GM10847 (cell line): Measurements from ENCODE around the gene COQ8B.
A peak's percentile ranks its signal among the peaks of the same experiment; 100 is the strongest.

ENCODE experiments used
- POLR2A ChIP-seq: IDR thresholded peaks from 2 replicates; pipeline ENCODE4 v1.6.1; 2011; ENCODE audit not compliant: insufficient read length; ENCODE audit errors: extremely low read depth

COQ8B gene

DNA sequence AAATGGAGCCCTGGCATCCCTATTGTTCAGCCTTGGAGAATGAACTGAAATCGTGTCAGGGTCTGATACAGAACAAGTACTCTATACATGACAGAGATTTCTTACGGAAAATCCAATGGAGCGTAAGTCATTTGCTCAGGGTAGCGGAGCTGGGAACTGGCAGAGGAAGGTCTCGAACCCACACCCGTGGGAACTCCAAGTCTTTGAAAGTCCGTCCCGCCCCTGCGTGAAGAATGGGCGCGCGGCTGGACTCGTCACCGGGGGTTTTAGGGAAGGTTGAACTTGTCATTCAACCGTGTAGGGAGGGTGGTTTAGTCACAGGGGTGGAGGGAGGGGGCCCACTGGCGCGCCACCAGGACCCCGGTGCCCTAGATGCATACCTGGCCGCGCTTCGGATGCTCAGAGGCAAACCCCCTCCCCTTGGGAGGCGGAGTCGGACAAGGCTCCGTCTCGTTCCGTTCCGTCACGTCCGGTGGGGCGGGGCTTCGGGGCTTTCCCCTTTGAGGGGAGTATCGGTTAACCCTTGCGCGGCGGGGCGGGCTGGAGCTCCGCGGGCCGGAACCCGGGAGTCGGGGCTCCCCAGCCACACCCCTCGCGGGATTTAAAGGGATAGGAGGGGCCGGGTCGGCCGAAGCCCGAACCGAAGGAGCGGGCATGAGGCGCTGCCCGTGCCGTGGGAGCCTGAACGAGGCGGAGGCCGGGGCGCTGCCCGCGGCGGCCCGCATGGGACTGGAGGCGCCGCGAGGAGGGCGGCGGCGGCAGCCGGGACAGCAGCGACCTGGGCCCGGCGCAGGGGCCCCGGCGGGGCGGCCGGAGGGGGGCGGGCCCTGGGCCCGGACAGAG, at the start of gene COQ8B, which contains the start of gene ITPKC:
Gene COQ8B (minus strand): TSS at position 405 of the 843 bp plus-strand sequence. CDS start 2,254 bp downstream, outside the sequence.
Gene ITPKC (plus strand): TSS at position 631 of the 843 bp plus-strand sequence. CDS start 24 bp downstream, at position 655.
- TF ChIP-seq POLR2A = peak; percentile 39

DNA sequence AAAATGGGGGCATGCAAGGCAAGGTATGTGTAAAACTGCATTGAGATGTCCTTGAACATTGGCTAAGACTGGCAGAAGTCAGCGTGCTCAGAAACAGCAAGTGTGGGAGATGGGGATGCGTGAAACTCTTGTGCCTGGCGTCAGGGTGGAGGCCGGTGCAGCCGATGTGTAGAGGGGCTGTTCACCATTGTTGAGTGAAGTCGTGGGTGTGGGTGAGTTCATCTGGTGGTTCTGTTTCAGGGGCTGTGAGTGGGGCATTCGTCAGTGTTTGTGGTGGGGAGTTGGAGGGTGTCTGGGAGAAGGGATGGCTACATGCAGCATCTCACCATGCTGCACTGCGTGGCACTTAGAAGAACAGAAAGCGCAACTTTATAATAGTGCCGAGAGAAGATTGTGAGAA, 47.3 kb upstream of the COQ8B start:
- no peak for TF ChIP-seq POLR2A

DNA sequence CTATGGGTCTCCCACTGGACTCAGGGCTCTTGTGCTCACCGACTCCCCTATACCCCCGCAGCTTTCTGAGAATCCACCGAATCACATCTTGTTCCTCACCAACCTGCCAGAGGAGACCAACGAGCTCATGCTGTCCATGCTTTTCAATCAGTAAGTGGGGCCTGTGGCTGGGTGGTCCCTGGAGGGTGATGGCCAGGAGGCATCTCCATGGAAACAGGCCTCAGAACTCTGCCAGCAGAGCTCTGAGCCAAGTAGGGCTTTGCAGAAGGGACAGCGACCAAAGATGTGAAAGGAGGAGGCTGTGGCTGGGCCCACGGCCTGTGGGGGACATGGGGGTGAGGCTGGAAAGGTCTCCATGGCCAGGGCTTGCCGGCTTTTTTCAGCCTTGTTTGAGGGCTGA, 46.8 kb upstream of the COQ8B start:
- no peak for TF ChIP-seq POLR2A

DNA sequence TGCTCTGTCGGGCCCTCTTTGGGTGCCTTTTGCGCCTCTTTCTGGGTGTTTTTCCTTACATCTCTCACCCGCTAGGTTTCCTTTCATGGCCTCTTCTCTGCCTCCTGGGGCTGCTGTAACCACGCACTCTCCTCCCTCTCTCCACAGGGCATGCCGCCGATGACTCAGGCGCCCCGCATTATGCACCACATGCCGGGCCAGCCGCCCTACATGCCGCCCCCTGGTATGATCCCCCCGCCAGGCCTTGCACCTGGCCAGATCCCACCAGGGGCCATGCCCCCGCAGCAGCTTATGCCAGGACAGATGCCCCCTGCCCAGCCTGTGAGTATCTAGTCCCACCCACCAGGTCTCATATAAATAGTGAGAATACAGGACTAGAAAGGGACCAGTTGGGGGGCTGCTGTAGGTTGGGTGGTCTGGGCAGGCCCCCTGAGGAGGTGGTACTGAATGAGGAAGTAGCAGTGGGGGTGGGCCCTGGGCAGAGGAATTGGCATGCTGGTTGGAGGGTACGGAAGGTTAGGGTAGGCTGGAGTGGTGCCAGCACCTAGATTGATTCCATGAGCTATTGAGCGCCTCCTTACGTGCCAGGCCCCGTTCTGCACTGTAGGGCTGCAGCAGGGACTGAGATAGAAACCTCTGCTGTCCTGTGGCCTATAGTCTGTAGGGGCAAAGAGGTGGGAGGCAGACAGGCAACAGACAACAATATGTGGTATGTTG, 46.2 kb upstream of the COQ8B start:
- no peak for TF ChIP-seq POLR2A

DNA sequence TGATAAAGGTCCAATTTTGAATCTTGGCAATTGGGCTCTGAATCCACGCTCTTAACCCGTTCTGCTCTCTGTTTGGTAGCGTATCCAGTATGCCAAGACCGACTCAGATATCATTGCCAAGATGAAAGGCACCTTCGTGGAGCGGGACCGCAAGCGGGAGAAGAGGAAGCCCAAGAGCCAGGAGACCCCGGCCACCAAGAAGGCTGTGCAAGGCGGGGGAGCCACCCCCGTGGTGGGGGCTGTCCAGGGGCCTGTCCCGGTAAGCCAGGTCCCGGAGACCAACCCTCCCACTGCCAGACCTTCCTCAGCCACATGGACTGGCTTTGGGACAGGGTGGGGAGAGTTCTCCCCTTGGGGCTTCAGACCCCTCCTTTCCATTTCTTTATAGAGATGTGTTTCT, 42.7 kb upstream of the COQ8B start:
- no peak for TF ChIP-seq POLR2A

DNA sequence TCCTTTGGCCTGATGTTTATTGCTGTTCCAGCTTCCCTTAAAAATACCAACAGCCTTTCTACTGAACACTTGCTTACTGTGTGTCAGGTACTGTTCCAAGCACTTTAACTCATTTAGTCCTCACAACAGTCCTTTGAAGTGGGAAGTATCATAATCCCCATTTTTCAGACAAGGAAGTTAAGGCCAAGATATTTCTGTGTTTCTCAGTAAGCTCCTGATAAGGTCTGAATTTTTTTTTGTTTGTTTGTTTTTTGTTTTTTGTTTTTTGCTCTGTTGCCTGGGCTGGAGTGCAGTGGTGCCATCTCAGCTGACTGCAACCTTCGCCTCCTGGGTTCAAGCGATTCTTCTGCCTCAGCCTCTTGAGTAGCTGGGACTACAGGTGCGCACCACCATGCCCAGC, 41.8 kb upstream of the COQ8B start:
- TF ChIP-seq POLR2A = no peak

DNA sequence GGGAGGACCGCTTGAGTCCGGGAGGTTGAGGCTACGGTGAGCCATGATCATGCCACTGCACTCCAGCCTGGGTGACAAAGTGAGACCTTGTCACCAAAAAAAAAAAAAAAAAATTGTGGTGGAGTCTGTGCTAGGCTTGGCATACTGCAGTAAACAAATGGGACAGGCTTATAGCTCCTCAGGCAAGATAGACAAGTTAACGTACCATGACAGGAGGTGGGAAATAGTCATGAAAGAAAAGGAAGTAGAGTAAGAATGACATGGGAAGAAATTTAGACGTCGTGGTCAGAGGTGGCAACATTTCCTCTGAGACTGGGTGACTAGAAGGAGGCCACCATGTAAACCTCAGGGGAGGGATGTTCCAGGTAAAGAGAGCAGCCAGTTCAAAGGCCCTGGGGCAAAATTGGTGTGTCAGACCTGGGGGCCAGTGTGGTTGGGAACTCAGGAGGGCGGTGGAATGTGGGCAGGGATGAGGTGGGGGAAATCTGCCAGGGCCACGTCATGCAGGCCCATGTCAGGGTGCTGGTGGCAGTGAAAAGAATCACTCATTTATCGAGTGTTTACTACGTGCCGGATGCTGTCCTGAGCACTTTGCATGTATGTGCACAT, 39.9 kb upstream of the COQ8B start:
- TF ChIP-seq POLR2A = no peak

DNA sequence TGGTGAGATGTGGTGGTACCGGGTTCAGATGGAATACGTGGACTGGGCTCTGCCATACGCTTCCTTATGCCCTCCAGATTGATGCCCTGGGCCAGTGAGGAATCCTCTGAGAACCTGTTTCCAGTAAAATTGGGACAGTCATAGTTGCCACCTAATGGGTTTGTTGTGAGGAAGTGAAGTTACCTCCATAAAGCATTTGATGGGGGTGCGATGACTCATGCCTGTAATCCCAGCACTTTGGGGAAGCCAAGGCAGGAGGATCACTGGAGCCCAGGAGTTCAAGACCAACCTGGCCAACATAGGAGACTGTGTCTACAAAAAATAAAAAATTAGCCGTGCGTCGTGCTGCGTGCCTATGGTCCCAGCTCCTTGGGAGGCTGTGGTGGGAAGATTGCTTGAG, 39.1 kb upstream of the COQ8B start:
- TF ChIP-seq POLR2A = no peak

DNA sequence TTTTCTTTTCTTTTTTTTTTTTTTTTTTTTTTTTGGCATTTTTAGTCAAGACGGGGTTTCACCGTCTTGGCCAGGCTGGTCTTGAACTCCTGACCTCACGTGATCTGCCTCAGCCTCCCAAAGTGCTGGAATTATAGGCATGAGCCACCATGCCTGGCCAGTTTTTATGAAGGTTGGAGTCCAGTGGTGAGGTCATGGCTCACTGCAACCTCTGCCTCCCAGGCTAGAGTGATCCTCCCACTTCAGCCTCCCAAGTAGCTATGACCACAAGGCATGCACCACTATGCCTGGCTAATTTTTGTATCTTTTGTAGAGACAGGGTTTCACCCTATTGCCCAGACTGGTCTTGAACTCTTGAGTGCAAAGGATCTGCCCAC, 38.5 kb upstream of the COQ8B start:
- no peak for TF ChIP-seq POLR2A

DNA sequence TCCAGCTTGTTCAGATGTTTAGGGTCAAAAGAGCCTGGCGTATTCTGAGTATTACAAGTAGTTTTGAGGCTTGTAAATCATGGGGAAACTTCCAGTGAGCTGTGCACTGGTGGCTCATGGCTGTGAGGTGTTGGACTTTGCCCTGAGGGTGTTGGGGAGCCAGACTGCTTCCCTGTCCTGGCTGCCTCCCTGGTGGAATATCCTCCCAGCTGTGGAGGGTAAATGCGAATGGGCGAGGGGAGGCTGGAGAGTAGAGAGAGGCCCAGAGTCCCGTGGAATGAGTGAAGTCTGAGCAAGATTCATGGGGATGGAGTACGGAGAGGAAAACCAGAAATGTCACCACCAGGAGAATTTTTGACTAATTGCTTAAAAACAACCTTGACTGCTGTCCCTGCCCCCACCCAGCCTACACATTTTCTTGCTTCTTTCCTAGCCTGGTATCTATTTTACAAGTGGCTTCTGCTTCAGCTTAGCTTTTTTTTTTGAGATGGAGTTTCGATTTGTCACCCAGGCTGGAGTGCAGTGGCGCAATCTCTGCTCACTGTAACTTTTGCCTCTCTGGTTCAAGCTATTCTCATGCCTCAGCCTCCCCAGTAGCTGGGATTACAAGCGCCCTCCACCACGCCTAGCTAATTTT, 38.0 kb upstream of the COQ8B start:
- TF ChIP-seq POLR2A = no peak

DNA sequence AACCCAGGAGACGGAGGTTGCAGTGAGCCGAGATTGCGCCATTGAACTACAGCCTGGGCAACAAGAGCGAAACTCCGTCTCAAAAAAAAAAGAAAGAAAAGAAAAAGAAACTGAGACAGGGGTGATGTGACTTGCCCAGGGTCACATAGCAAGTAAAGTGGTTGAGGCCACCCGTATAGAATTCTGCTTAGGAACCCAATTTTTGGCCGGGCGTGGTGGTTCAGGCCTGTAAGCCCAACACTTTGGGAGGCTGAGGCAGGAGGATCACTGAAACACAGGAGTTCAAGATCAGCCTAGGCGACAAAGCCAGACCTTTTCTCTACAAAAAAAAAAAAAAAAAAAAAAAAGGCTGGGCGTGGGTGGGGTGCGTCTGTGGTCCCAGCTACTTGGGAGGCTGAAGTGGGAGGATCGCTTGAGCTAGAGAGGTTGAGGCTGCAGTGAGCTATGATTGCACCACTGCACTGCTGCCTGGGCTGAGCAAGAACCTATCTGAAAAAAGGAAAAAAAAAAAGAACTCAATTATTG, 35.6 kb upstream of the COQ8B start:
- no peak for TF ChIP-seq POLR2A

DNA sequence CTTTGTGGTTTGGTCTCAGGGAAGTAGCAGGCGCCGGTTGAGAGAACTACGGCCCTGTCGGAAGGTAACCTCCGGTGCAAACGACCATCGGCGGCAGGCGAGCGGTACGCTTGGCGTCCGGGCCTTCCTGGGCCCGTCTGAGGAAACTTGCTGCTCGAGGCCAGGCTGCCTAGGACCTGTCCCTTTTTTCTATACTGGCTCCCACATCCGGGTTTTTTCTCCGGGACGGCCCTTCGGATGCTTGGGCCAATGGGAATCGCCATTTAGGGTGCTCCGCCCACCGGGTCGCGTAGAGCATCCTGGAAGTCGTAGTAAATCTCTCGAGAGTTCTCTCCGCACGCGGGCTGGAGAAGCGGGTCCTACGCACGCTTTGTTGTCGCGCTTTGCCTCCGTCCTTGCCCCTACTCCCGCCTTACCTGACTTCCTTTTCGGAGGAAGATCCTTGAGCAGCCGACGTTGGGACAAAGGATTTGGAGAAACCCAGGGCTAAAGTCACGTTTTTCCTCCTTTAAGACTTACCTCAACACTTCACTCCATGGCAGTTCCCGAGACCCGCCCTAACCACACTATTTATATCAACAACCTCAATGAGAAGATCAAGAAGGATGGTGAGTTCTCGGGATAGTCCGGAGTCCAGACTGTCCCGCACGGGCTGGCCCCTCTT, 34.3 kb upstream of the COQ8B start, which contains the start of gene SNRPA:
Gene SNRPA (plus strand): TSS at position 330 of the 664 bp plus-strand sequence. CDS start 206 bp downstream, at position 536.
- TF ChIP-seq POLR2A = peak; percentile 58

DNA sequence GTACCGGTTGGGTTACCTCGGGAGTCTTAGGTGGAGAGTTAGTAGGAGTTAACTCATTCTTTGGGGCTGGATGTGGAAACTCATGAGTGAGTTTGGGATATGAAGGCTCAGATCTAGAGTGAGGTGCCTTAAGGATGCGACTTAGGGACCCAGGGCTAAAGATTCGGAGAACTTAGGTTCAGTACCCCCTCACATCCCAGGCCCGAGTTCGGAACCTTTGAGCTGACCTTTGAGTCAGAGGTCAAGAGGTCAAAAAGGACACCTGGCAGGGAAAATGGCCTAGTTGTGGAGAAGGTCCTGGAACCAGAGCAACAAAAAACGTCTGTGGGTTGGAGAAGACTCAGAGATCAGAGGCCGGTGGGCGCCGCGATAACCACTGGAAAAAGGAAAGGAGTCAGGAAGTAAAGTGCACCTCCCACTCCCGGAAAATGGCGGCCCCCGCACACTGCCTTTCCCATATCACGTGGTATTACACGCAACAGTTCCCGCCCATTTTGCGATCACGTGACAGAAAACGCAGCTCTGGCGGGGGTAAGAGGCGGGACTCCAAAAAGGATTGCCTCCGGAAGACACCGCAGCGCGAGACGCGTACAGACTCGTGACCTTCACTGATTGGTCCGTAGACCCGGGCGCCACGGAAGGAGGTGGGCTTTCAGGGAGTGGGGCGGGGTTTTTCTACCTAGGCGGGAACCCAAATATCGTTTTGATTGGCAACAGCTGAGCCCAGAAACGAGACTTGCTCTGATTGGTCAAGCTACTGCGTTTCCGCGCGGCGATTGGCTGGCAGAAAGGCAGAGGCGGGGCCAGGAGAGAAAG, 33.6 kb upstream of the COQ8B start, which contains the start of gene ACTMAP:
Gene ACTMAP (minus strand): TSS at position 420 of the 816 bp plus-strand sequence. CDS start 674 bp downstream, outside the sequence.
- TF ChIP-seq POLR2A = peak; percentile 51

DNA sequence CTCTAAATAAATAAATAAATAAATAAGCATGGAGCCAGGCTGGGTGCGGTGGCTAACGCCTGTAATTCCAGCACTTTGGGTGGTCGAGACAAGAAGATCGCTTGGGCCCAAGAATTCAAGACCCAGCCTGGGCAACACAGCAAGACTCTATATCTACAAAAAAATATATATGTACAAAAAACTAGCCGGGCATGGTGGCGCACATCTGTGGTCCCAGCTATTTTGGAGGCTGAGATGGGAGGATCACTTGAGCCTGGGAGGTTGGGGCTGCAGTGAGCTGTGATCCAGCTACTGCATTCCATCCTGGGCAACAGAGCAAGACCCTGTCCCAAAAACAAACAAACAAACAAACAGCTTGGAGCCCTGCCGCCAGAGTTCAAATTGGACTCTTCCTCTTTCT, 30.9 kb upstream of the COQ8B start:
- no peak for TF ChIP-seq POLR2A

DNA sequence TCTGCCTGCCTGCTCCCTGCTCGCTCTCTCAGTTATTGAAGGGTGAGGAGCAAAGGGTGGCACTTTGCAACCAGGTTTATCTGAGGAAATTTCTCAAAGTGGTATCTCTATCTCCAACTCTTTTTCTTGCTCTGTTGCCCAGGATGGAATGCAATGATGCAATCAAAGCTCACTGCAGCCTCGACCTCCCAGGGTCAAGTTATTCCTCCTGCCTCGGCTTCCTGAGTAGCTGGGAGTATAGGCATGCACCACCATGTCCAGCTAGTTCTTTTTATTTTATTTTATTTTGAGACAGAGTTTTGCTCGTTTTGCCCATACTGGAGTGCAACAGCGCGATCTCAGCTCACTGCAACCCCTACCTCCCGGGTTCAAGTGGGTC, 28.7 kb upstream of the COQ8B start:
- no peak for TF ChIP-seq POLR2A
